Stimulated activated CD8-positive, alpha-beta memory T cell treated with anti-CD3 and anti-CD28 coated beads, Interleukin-4, amount 100 ng/mL, for 48 hours (primary cell): ENCODE measurements around the gene LDLRAD4.

ENCODE experiments used
- DNase-seq: peaks from one replicate; pipeline ENCODE4 v3.0.0-alpha.2; 2020

The LDLRAD4 gene

DNA sequence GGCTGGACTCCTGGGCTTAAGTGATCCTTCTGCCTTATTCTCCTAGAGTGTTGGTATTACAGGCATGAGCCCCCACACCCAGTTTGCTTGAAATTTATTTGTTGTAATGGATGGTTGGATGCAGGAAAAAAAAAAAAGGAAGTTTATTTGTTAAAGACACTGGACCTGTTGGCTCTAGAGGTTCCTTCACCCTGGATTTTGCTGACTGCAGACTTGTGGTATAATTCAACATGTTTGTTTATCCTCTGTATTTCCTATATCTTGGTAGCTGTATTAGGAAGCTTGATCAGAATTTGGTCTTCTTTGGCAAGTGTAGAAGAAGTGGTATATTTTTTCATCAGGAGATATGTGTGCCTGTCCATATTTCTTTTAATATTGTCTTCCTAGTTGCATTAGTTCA is 138.7 kb downstream of the LDLRAD4 start:
- DNase-seq: no peak

GRCh38 chr18:13359210-13359609 is 140.7 kb downstream of the LDLRAD4 start:
- DNase-seq: no peak

DNA sequence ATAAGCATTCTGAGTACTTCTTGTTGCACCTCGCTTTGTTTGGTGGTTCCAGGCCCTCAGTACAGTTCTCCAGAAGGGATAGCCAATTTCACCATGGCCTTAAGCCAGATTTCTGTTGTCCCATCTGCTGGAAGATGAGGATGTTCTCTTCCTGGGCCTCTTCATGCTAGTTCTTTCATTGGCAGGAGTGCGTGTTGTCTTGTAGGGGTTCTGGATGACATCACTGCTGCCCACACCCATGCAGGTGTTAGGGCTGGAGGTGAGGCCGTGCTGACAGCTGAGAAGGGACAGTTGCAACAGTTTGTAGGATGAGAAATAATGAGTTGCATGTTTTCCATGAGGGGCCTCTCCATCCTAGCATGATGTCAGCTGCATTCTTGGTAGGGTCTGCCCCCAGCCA is 142.9 kb downstream of the LDLRAD4 start:
- no peak for DNase-seq

GRCh38 chr18:13362051-13362450 is 143.5 kb downstream of the LDLRAD4 start:
- DNase-seq: no peak

DNA sequence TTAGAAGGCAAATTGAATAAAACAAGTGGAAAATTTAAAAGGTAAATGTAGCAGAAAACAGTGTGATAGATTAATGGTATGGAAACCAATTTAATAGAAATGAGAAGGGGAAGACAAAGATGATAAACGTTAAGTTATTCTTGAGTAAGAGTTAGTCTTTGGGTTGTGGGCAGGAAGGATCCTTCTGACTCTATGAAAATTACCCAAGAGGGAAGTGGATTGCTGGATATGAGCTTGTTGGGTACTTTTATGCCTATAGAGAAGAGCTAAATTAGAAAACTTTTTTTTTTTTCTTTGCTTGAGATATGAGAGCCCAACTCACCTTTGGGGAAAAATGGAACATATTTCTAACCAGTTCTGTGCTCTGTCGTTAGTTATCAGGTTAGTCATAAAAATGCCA is 144.0 kb downstream of the LDLRAD4 start:
- no peak for DNase-seq

- no peak for DNase-seq
Observed at GRCh38 chr18:13363359-13363758, 144.8 kb downstream of the LDLRAD4 start.

GRCh38 chr18:13364721-13365205 is 146.2 kb downstream of the LDLRAD4 start:
- no peak for DNase-seq

- no peak for DNase-seq
Observed at GRCh38 chr18:13366131-13366530, 147.6 kb downstream of the LDLRAD4 start.

GRCh38 chr18:13366541-13366940 is 148.0 kb downstream of the LDLRAD4 start:
- no peak for DNase-seq

- DNase-seq: no peak
Observed at GRCh38 chr18:13366962-13367892, 148.7 kb downstream of the LDLRAD4 start.

DNA sequence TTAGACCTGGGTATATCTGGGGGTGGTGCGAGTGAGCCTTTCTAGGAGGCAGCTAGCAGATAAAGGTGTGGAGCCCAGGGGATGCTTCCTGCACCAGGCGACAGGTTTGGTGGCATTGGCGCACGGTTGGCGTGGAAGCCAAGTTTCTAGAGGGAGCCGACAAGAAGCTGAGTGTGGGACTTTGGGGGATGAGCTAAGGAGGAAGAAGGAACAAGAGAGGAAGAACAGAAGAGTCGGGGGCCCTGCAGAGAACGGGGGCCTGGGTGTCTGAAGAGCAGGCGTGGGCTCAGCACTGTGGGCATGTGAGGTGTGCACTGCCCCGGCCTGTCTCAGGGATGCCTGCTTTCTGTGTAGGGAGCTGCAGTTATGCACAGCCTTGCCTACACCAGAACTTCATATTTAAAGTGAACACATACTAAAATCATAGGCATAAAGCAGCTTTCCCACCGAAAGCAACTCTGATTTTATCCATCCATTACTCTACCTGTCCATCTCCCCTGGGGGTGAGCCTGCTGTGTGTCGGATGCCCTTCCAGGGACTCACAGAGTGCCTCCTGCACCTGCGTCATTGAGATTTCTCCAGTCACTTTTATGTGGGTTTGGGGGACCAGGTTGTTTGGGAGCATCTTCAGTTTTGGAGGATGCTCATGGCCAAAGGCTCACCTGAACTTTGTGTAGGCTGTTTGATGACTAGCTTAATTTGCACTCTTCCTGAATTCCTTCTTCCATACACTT is 149.7 kb downstream of the LDLRAD4 start:
- DNase-seq: no peak

DNA sequence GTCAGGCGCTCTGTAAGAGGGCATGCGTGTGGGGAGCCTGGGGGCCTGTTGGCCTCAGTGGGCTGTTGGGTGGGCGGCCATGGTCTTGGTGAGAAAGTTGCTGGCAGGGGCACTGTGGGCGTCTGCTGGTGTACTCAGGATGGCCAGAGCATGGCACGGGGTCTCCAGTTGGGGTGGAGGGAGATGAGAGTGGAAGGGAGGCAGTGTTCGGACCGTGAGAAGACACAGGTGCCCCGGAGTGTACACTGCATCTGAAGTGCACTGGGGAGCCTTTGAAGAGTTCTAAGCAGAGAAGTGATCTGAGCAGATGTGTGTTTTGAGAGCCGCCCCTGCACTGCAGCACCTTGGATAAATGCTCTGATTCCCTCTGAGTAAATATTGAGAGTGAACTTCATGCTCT is 150.8 kb downstream of the LDLRAD4 start:
- DNase-seq: no peak

DNA sequence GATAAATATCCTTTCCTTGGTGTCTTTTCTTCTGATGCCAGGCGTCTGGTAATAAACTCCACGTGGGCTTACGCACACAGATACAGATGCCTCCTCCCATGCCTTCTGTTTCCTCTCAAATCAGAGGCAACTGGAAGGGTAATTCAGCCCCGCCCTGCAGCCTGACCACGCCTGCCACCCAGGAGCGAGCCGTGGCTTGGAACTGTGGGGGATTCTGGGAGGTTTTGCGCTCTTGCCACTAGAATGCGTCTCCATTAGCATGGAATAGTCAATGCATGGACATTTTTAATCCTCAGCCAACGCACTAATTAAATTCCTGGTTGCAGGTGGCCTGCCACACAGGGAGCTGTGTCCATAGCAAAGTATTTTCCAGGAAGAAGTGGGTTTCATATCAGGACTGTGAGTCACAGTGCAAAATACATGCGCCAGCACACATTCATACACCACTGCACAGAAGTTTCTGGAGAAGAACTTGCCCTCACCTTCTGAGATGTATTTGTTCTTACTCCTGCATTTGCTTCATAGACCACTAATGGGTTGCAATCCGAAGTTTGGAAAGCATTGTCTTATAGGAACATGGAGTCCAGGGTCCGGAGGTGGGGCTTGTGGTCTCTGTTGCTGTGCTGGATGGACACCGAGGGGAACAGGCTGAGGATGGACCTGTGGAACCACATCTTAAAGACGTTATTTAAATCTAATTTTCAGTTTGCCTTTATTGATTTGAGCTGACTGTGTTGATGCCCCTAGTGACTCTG is 151.4 kb downstream of the LDLRAD4 start:
- no peak for DNase-seq

GRCh38 chr18:13370995-13371625 is 152.6 kb downstream of the LDLRAD4 start:
- no peak for DNase-seq

- DNase-seq: no peak
Observed at GRCh38 chr18:13371689-13372418, 153.3 kb downstream of the LDLRAD4 start.

GRCh38 chr18:13372531-13372951 is 154.0 kb downstream of the LDLRAD4 start:
- DNase-seq: no peak

- no peak for DNase-seq
Observed at GRCh38 chr18:13374096-13374467, 155.5 kb downstream of the LDLRAD4 start.

DNA sequence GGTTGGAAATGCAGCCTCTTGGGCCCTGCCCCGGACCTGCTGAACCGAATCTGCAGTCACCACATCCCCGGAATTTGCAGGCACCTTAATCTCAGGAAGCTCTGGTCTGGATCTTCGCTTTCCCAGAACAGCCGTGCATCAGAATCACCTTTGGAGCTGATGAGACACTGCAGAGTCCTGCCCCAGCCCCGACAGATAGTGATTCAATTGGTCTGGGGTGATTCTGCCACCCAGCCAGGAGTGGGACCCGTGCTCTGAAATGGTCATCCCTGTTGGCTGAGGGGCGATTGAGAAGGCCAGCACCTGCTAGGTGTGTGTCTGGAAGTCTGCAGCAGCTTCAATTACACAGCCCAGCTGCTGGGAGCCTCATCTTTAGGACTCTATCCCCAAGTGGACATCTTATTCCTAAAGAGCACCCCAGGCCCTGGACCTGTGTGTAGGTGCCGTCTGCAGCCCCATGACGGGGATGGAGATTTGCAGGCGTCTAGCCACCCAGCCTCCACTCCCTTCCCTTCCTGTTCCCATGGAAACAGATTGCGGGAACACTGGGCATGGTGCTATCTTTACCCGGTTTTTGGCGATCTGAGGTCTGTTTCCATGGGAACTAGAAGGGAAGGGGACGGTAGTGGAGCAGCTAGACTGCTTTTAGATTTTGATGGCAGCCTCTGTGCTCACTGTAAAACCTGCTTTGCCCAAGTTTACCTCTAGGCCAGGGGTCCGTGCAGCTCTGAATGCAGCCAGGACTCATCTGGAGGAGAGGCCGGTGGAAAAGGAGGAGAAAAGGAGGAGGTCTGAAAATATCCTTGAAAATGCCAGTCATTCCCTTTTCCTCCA is 156.1 kb downstream of the LDLRAD4 start:
- no peak for DNase-seq

- DNase-seq: peak; percentile 82
Observed at GRCh38 chr18:13375302-13376255, 157.0 kb downstream of the LDLRAD4 start.
